Prostate gland (tissue), 2 donors: ENCODE measurements around the gene B3GNT7. TPM values are rescaled to one million over a fixed set of nuclear protein-coding genes. Genes with fewer than 3 reads are reported as not detected.

Source experiments
- DNase-seq: peaks from one replicate; pipeline ENCODE4 v3.0.0-alpha.2; 2019; ENCODE audit warnings: low spot score
- H3K27ac ChIP-seq, 2 donors: fragments of 200-600 bp; sonication (generic); 2 replicates each; pipeline ENCODE4 v1.5.1; 2017 to 2019
- H3K27me3 ChIP-seq: fragments of 200-600 bp; sonication (generic); replicated peaks from 2 replicates; pipeline ENCODE4 v1.5.1; 2019; ENCODE audit not compliant: insufficient read depth
- H3K36me3 ChIP-seq, 2 donors: fragments of 200-600 bp; sonication (generic); 1 replicate in 1 of 2; 2 replicates in 1 of 2; pipeline versions ENCODE4 v1.5.1 to v1.8.1; 2017 to 2019
- H3K4me1 ChIP-seq: fragments of 200-600 bp; sonication (generic); replicated peaks from 2 replicates; pipeline ENCODE4 v1.5.1; 2019
- H3K4me3 ChIP-seq, 2 donors: fragments of 200-600 bp; sonication (generic); 2 replicates each; pipeline ENCODE4 v1.5.1; 2017 to 2019
- H3K9me3 ChIP-seq: fragments of 200-600 bp; sonication (generic); 2 replicates; pipeline ENCODE4 v1.5.1; 2017
- CTCF ChIP-seq, 4 experiments: fragments of 200-600 bp in 2 of 4; fragments of 450-650 bp in 2 of 4; sonication (generic) in 2 of 4; IDR thresholded peaks; 1 replicate in 3 of 4; 2 replicates in 1 of 4; pipeline ENCODE4 v1.5.1; 2016 to 2019; ENCODE audit warnings: antibody characterized with exemption in 4 of 4, mild to moderate bottlenecking in 2 of 4, moderate library complexity in 2 of 4
- POLR2A ChIP-seq: fragments of 450-650 bp; IDR thresholded peaks from one replicate; pipeline ENCODE4 v1.6.1; 2016; ENCODE audit warnings: antibody characterized with exemption, mild to moderate bottlenecking
- POLR2AphosphoS5 ChIP-seq: sonication (generic); formaldehyde crosslinking; IDR thresholded peaks from one replicate; pipeline ENCODE4 v1.6.1; 2017; ENCODE audit warnings: antibody characterized with exemption
- WGBS: methylation state at CpG from one replicate; pipeline ENCODE4 v1.1.5; 2018; 5-methylcytosine and 5-hydroxymethylcytosine counted together
- intact Hi-C: fragments of 100-400 bp; cut with DNase I; formaldehyde crosslinking; loops from one replicate; pipeline ENCODE4 v1.14.2; 2022
- total RNA-seq, 2 donors: library from RNA; depleted of rRNA; stranded (reverse); fragments of >200 nt; gene quantifications; one replicate each; pipeline ENCODE4 v1.1.0, GENCODE V29; 2016

The B3GNT7 gene
- total RNA-seq, 2 donors from 2014 or later: 2.1 to 7.4 TPM

GRCh38 chr2:231379266-231380215 is 16.0 kb upstream of the B3GNT7 start:
- H3K27ac ChIP-seq: no peak overlapping the region
- no peaks in the 10 kb centered on the region for H3K27me3 ChIP-seq
- no peaks in the 10 kb centered on the region for H3K4me1 ChIP-seq
- intact Hi-C loops: no loop called here
- H3K9me3 ChIP-seq: no peaks in the 10 kb centered on the region
- TF ChIP-seq POLR2A (no peak), POLR2AphosphoS5 (no peak), CTCF (IDR thresholded peaks at IDR 0.05) (no peak)
- H3K36me3 ChIP-seq: no peaks in the 10 kb centered on the region
- 84% methylated on average over 18 of the region's 21 CpGs for WGBS
- no peak overlapping the region for H3K4me3 ChIP-seq
- DNase-seq: no peak

GRCh38 chr2:231380307-231380706 is 15.2 kb upstream of the B3GNT7 start:
- no peaks in the 10 kb centered on the region for H3K4me1 ChIP-seq
- no peaks in the 10 kb centered on the region for H3K9me3 ChIP-seq
- no peak overlapping the region for H3K27ac ChIP-seq
- H3K27me3 ChIP-seq: no peaks in the 10 kb centered on the region
- H3K36me3 ChIP-seq: no peaks in the 10 kb centered on the region
- TF ChIP-seq POLR2A: no peak
- no peak for TF ChIP-seq POLR2AphosphoS5
- TF ChIP-seq CTCF (IDR thresholded peaks at IDR 0.05): no peak
- DNase-seq: no peak
- intact Hi-C loops: no loop called here
- WGBS: 91% methylated on average over 10 of the region's 10 CpGs
- no peak overlapping the region for H3K4me3 ChIP-seq

GRCh38 chr2:231380991-231381847 is 14.3 kb upstream of the B3GNT7 start:
- H3K9me3 ChIP-seq: no peaks in the 10 kb centered on the region
- intact Hi-C loops: no loop called here
- no peaks in the 10 kb centered on the region for H3K27me3 ChIP-seq
- WGBS: 90% methylated on average over 5 of the region's 5 CpGs
- no peaks in the 10 kb centered on the region for H3K4me1 ChIP-seq
- DNase-seq: no peak
- no peak overlapping the region for H3K27ac ChIP-seq
- TF ChIP-seq POLR2A (no peak), POLR2AphosphoS5 (no peak), CTCF (IDR thresholded peaks at IDR 0.05) (no peak)
- H3K4me3 ChIP-seq: no peak overlapping the region
- no peaks in the 10 kb centered on the region for H3K36me3 ChIP-seq

GRCh38 chr2:231382116-231382515 is 13.4 kb upstream of the B3GNT7 start:
- no peaks in the 10 kb centered on the region for H3K4me1 ChIP-seq
- TF ChIP-seq CTCF (IDR thresholded peaks at IDR 0.05): no peak
- no peak for TF ChIP-seq POLR2A
- no peak for TF ChIP-seq POLR2AphosphoS5
- no peak overlapping the region for H3K27ac ChIP-seq
- DNase-seq: no peak
- no peaks in the 10 kb centered on the region for H3K9me3 ChIP-seq
- H3K27me3 ChIP-seq: no peaks in the 10 kb centered on the region
- no peak overlapping the region for H3K4me3 ChIP-seq
- H3K36me3 ChIP-seq: no peaks in the 10 kb centered on the region
- 88% methylated on average over 7 of the region's 8 CpGs for WGBS
- intact Hi-C loops: no loop called here
